Measurements from ENCODE around the gene PIGB.

DNA sequence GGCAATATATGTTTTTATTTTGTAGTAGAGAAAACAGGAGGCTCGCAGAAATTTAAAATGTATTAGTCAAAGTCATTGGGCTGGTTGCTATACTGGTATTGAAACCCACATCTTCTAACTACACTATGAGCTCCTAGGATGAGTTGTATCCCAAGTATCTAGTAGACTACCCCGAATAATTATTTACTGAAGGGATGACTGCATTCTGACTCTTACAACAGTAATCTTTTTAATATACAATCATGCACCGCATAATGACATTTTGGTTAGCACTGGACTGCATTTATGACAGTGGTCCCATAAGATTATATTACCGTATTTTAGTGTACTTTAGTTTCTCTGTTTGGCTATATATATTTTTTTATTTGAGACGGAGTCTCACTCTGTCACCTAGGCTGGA, 15.3 kb downstream of the PIGB start:
- TF ChIP-seq, protein P1, sequence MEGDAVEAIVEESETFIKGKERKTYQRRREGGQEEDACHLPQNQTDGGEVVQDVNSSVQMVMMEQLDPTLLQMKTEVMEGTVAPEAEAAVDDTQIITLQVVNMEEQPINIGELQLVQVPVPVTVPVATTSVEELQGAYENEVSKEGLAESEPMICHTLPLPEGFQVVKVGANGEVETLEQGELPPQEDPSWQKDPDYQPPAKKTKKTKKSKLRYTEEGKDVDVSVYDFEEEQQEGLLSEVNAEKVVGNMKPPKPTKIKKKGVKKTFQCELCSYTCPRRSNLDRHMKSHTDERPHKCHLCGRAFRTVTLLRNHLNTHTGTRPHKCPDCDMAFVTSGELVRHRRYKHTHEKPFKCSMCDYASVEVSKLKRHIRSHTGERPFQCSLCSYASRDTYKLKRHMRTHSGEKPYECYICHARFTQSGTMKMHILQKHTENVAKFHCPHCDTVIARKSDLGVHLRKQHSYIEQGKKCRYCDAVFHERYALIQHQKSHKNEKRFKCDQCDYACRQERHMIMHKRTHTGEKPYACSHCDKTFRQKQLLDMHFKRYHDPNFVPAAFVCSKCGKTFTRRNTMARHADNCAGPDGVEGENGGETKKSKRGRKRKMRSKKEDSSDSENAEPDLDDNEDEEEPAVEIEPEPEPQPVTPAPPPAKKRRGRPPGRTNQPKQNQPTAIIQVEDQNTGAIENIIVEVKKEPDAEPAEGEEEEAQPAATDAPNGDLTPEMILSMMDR (IDR thresholded peaks at IDR 0.05), result no peak
- TF ChIP-seq SIN3A (IDR thresholded peaks at IDR 0.05; ENCODE audit: borderline replicate concordance, insufficient read depth, low read depth, low read length) (no peak), POLR2AphosphoS5 (IDR thresholded peaks at IDR 0.05; ENCODE audit: low read depth, low read length) (no peak), TCF7L2 (IDR thresholded peaks at IDR 0.05; ENCODE audit: low read depth, low read length) (no peak)
- TF ChIP-seq, protein P2, sequence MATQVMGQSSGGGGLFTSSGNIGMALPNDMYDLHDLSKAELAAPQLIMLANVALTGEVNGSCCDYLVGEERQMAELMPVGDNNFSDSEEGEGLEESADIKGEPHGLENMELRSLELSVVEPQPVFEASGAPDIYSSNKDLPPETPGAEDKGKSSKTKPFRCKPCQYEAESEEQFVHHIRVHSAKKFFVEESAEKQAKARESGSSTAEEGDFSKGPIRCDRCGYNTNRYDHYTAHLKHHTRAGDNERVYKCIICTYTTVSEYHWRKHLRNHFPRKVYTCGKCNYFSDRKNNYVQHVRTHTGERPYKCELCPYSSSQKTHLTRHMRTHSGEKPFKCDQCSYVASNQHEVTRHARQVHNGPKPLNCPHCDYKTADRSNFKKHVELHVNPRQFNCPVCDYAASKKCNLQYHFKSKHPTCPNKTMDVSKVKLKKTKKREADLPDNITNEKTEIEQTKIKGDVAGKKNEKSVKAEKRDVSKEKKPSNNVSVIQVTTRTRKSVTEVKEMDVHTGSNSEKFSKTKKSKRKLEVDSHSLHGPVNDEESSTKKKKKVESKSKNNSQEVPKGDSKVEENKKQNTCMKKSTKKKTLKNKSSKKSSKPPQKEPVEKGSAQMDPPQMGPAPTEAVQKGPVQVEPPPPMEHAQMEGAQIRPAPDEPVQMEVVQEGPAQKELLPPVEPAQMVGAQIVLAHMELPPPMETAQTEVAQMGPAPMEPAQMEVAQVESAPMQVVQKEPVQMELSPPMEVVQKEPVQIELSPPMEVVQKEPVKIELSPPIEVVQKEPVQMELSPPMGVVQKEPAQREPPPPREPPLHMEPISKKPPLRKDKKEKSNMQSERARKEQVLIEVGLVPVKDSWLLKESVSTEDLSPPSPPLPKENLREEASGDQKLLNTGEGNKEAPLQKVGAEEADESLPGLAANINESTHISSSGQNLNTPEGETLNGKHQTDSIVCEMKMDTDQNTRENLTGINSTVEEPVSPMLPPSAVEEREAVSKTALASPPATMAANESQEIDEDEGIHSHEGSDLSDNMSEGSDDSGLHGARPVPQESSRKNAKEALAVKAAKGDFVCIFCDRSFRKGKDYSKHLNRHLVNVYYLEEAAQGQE (IDR thresholded peaks at IDR 0.05; ENCODE audit: insufficient read depth in 1 of 2, low read depth in 2 of 2, low read length in 1 of 2), result no peak
